H1 (cell line): ENCODE data around the gene BCAS3. TPM values are rescaled to one million over a fixed set of nuclear protein-coding genes. Genes with fewer than 3 reads are reported as not detected.

Source experiments
- CTCF ChIA-PET: fragments of 300-600 bp; sonication (Branson Sonifier 250); formaldehyde crosslinking; loops from one replicate; lab custom pipeline; 2021; ENCODE audit not compliant: partially characterized antibody; lab: Charles Lee
- POLR2A ChIA-PET: fragments of 300-600 bp; sonication (Branson Sonifier 250); formaldehyde crosslinking; loops from one replicate; lab custom pipeline; 2021; ENCODE audit warnings: inconsistent platforms; ENCODE audit not compliant: partially characterized antibody; lab: Charles Lee
- DNase-seq, 2 experiments: peaks; one replicate each; pipeline versions ENCODE4 v3.0.0 to v3.0.0-alpha.2; 2010 to 2022; ENCODE audit warnings: low spot score in 2 of 2, low read depth in 1 of 2, mixed read lengths in 1 of 2
- FAIRE-seq: peaks from 2 replicates; lab custom pipeline; 2011; peaks lifted over from hg19 to GRCh38; lab: Jason Lieb, UNC
- H2AFZ ChIP-seq: 2 replicates; pipeline ENCODE4 v1.8.1; 2012; ENCODE audit warnings: low read length, inconsistent platforms
- H2AK5ac ChIP-seq: 2 replicates; pipeline ENCODE4 v1.6.1; 2013; ENCODE audit warnings: low read depth, low read length
- H2BK120ac ChIP-seq: replicated peaks from 2 replicates; pipeline ENCODE3; 2013; ENCODE audit warnings: low read depth, low read length, inconsistent platforms
- H2BK12ac ChIP-seq: 2 replicates; pipeline ENCODE4 v1.6.1; 2013; ENCODE audit warnings: low read depth, low read length
- H2BK15ac ChIP-seq: 2 replicates; pipeline ENCODE4 v1.6.1; 2013; ENCODE audit warnings: low read length
- H2BK20ac ChIP-seq: 2 replicates; pipeline ENCODE4 v1.6.1; 2013; ENCODE audit warnings: low read length
- H2BK5ac ChIP-seq: 2 replicates; pipeline ENCODE4 v1.6.1; 2013; ENCODE audit warnings: low read depth, low read length
- H3K14ac ChIP-seq: 2 replicates; pipeline ENCODE4 v1.6.1; 2013; ENCODE audit warnings: inconsistent platforms; ENCODE audit not compliant: insufficient read length
- H3K18ac ChIP-seq: 2 replicates; pipeline ENCODE4 v1.6.1; 2013; ENCODE audit warnings: low read length; ENCODE audit errors: extremely low read depth
- H3K23ac ChIP-seq: 2 replicates; pipeline ENCODE4 v1.6.1; 2013; ENCODE audit warnings: inconsistent platforms; ENCODE audit not compliant: insufficient read length
- H3K23me2 ChIP-seq: 2 replicates; pipeline ENCODE4 v1.6.1; 2013; ENCODE audit warnings: low read depth, low read length
- H3K27ac ChIP-seq: 2 replicates; pipeline ENCODE4 v1.6.1; 2011; ENCODE audit warnings: low read depth, low read length, inconsistent platforms
- H3K27me3 ChIP-seq, 4 experiments: replicated peaks in 1 of 4; 1 replicate in 1 of 4; 2 replicates in 3 of 4; pipeline versions ENCODE4 v1.6.1 to v1.8.1; 2011 to 2013; ENCODE audit warnings: low read length in 3 of 4, mild to moderate bottlenecking in 3 of 4, inconsistent platforms in 2 of 4, mixed read lengths in 2 of 4, moderate library complexity in 1 of 4; ENCODE audit not compliant: control insufficient read depth in 3 of 4, insufficient read depth in 3 of 4; ENCODE audit errors: extremely low read depth in 1 of 4
- H3K36me3 ChIP-seq, 4 experiments: 2 replicates each; pipeline versions ENCODE4 v1.6.1 to v1.8.1; 2011 to 2013; ENCODE audit warnings: mild to moderate bottlenecking in 4 of 4, low read length in 3 of 4, moderate library complexity in 2 of 4, control low read depth in 1 of 4, inconsistent platforms in 1 of 4; ENCODE audit not compliant: insufficient read depth in 4 of 4, control insufficient read depth in 2 of 4
- H3K4ac ChIP-seq: replicated peaks from 2 replicates; pipeline ENCODE3; 2013; ENCODE audit warnings: low read length, low read depth, mixed read lengths, inconsistent platforms; ENCODE audit not compliant: insufficient read length
- H3K4me1 ChIP-seq, 4 experiments: replicated peaks in 1 of 4; 1 replicate in 1 of 4; 2 replicates in 3 of 4; pipeline versions ENCODE4 v1.6.1 to v1.8.1; 2011 to 2013; ENCODE audit warnings: low read length in 3 of 4, inconsistent platforms in 2 of 4, mixed read lengths in 1 of 4; ENCODE audit not compliant: insufficient read depth in 4 of 4, control insufficient read depth in 3 of 4
- H3K4me2 ChIP-seq, 2 experiments: 2 replicates each; pipeline versions ENCODE4 v1.6.1 to v1.8.1; 2011 to 2013; ENCODE audit warnings: low read depth in 2 of 2, low read length in 2 of 2, control low read depth in 1 of 2, inconsistent platforms in 1 of 2, mild to moderate bottlenecking in 1 of 2; ENCODE audit not compliant: insufficient read depth in 1 of 2
- H3K4me3 ChIP-seq, 4 experiments: fragments of 200-600, 300-600 bp in 1 of 4; sonication (generic), shearing (Covaris generic), sonication (Bioruptor Twin) in 1 of 4; 2 replicates each; pipeline versions ENCODE4 v1.5.1 to v1.8.1; 2011 to 2016; ENCODE audit warnings: low read length in 4 of 4, low read depth in 3 of 4, control low read depth in 2 of 4, inconsistent platforms in 2 of 4, mild to moderate bottlenecking in 2 of 4, mixed read lengths in 1 of 4, moderate library complexity in 1 of 4; ENCODE audit not compliant: insufficient read depth in 2 of 4; ENCODE audit errors: extremely low read depth in 1 of 4
- H3K56ac ChIP-seq: replicated peaks from 2 replicates; pipeline ENCODE3; 2013; ENCODE audit warnings: low read depth, mild to moderate bottlenecking, mixed read lengths, low read length, inconsistent platforms; ENCODE audit not compliant: insufficient read length
- H3K79me1 ChIP-seq: 2 replicates; pipeline ENCODE4 v1.6.1; 2013; ENCODE audit warnings: low read depth, low read length, control low read depth
- H3K79me2 ChIP-seq, 2 experiments: 2 replicates each; pipeline versions ENCODE4 v1.6.1 to v1.8.1; 2012 to 2013; ENCODE audit warnings: low read length in 2 of 2, mild to moderate bottlenecking in 2 of 2, inconsistent platforms in 1 of 2; ENCODE audit not compliant: insufficient read depth in 2 of 2, control insufficient read depth in 1 of 2
- H3K9ac ChIP-seq, 4 experiments: replicated peaks in 1 of 4; 1 replicate in 1 of 4; 2 replicates in 3 of 4; pipeline versions ENCODE4 v1.6.1 to v1.8.1; 2011 to 2013; ENCODE audit warnings: low read depth in 3 of 4, low read length in 3 of 4, control low read depth in 2 of 4, mild to moderate bottlenecking in 2 of 4, moderate library complexity in 2 of 4, inconsistent platforms in 1 of 4; ENCODE audit errors: extremely low read depth in 1 of 4
- H3K9me3 ChIP-seq, 2 experiments: 2 replicates each; pipeline versions ENCODE4 v1.6.1 to v1.8.1; 2012 to 2013; ENCODE audit warnings: mild to moderate bottlenecking in 2 of 2, moderate library complexity in 2 of 2, control low read depth in 1 of 2, inconsistent platforms in 1 of 2, low read depth in 1 of 2, low read length in 1 of 2, mixed read lengths in 1 of 2; ENCODE audit not compliant: insufficient read depth in 2 of 2
- H4K20me1 ChIP-seq, 2 experiments: replicated peaks in 1 of 2; 2 replicates each; pipeline versions ENCODE3 to v1.8.1; 2011 to 2013; ENCODE audit warnings: inconsistent platforms in 2 of 2, low read length in 2 of 2, mild to moderate bottlenecking in 1 of 2; ENCODE audit not compliant: insufficient read depth in 2 of 2, control insufficient read depth in 1 of 2
- H4K5ac ChIP-seq: 2 replicates; pipeline ENCODE4 v1.6.1; 2013; ENCODE audit warnings: low read length, low read depth, mixed read lengths, inconsistent platforms; ENCODE audit not compliant: insufficient read length
- H4K8ac ChIP-seq: 2 replicates; pipeline ENCODE4 v1.8.0; 2013; ENCODE audit warnings: mild to moderate bottlenecking, moderate library complexity, low read length, inconsistent platforms; ENCODE audit not compliant: insufficient read depth; ENCODE audit errors: extremely low read depth
- H4K91ac ChIP-seq: replicated peaks from 2 replicates; pipeline ENCODE3; 2013; ENCODE audit warnings: low read length, mixed read lengths, inconsistent platforms; ENCODE audit not compliant: insufficient read length
- RXRA ChIP-seq: IDR thresholded peaks from 2 replicates; pipeline ENCODE4 v1.6.1; 2011; ENCODE audit warnings: low read depth, mild to moderate bottlenecking, low read length, moderate library complexity; ENCODE audit not compliant: insufficient read depth
- WGBS, 2 experiments: shearing (Covaris generic) in 1 of 2; methylation state at CpG; one replicate each; pipeline versions ENCODE4 v1.1.6 to v1.1.7; 2013 to 2015; ENCODE audit warnings: low lambda C conversion rate in 2 of 2, mixed read lengths in 2 of 2, inconsistent platforms in 1 of 2, low coverage in 1 of 2, missing lambda C conversion rate in 1 of 2; ENCODE audit not compliant: insufficient replicate concordance in 2 of 2, insufficient coverage in 1 of 2, insufficient read length in 1 of 2; ENCODE audit errors: extremely low coverage in 1 of 2, missing lambda C conversion rate in 1 of 2; 5-methylcytosine and 5-hydroxymethylcytosine counted together
- polyA plus RNA-seq, 7 experiments: library from polyadenylated mRNA; depleted of rRNA in 3 of 7; stranded (reverse) in 5 of 7; unstranded in 2 of 7; fragments of >200 nt in 5 of 7; fragments of 200-250 nt in 2 of 7; gene quantifications; 1 replicate in 5 of 7; 2 replicates in 1 of 7; 4 replicates in 1 of 7; pipeline versions ENCODE4 v1.2.1 to v1.2.3, GENCODE V29; 2011 to 2013; ENCODE audit warnings: missing spikeins in 2 of 7, mixed read lengths in 2 of 7
- total RNA-seq: library from RNA; stranded (reverse); fragmentation: NEBNext Ultra II Directional; extraction: Animal tissue kit (Norgen Biotek cat#: 25700); gene quantifications from 2 replicates; pipeline ENCODE4 v1.2.1, GENCODE V29; 2021

The BCAS3 gene
- total and polyA plus RNA-seq, 2 of the 8 experiments (the other 6 are each of a cell fraction or from before 2014, with no cell fraction given), result 9.9 to 13.3 TPM

DNA sequence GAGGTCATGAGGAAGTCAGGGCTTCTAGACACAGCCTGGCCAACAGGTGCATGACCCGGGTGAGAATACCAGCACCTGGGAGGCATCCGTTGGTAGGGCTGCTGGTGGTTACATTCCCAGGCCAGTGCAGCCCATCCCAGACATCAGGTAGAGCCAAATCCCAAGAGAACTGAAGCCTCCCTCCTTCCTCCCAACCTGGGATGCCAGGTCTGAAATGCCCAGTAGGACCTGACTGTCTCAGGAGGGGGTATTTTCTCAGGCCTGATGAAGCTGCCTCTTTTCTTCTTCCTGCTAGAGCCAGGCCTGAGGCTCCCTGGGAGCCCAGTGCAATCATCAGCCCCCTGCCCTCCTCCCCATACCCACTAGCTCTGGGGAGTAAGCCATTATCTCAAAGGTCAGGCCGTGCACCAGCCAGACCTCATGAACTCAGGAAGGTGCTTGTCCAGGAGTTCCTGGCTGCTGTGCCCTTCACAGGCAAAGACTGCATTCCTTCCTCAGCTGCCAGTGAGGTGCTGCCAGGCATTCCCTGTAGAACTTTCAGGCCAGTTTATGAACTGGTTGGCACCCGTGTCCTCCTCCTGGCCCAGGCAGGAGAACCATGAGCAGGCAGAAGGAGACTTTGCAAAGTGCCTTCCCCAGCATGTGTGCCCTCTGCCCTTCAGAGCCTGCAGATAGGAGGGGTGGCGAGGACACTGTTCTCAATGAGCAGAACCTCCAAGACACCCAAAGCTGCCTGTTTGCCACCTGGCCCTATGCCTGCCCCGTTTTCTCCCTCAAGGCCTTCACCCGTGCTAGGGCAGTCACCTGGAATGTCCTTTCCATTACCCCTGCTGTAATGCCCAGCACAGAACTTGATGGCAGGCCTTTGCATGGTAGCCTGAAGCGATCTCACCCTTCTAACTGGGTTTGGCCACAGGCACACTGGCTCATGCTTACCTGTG, 729.6 kb downstream of the BCAS3 start:
- Histone ChIP-seq H3K79me2 (no peaks in the 10 kb centered on the region), H3K23me2 (peaks cover 10% of the 10 kb centered on the region; the same call in 1 of the 2 replicates), H3K27ac (no peak overlapping the region), H3K14ac (no peak overlapping the region), H2AK5ac (peak overlapping the region; percentile 42; the same call in 1 of the 2 replicates), H4K8ac (no peak overlapping the region), H3K79me1 (no peaks in the 10 kb centered on the region), H3K27me3 (peaks cover 93 to 100% (median 99%) of the 10 kb centered on the region in 4 experiments), H3K9ac (no peak overlapping the region), H3K23ac (no peak overlapping the region), H3K4me2 (no peak overlapping the region), H3K56ac (no peak overlapping the region), H3K4me3 (no peak overlapping the region)
- FAIRE-seq (no peak), DNase-seq (no peak)
- POLR2A ChIA-PET, result interaction anchor here (2.3 kb wide), 1 partner anchor 9 kb away, joined by 8 read pairs; no protein-coding TSS in a partner anchor
- TF ChIP-seq RXRA, result no peak
- TF ChIP-seq, all 59 proteins: peak for 0
- Histone ChIP-seq H3K4me1 (peaks cover 0 to 38% (median 31%) of the 10 kb centered on the region in 4 experiments; a peak in 6 of 7 replicates), H4K5ac (no peak overlapping the region), H2BK15ac (0 out of 2 replicates have a peak overlapping the region, but pooled peaks have one; percentile 40), H3K9me3 (no peaks in the 10 kb centered on the region; a peak in 1 of 4 replicates), H3K4ac (no peak overlapping the region), H3K18ac (no peak overlapping the region), H4K91ac (no peak overlapping the region), H2BK20ac (no peak overlapping the region), H2AFZ (no peak overlapping the region), H2BK12ac (no peak overlapping the region), H2BK120ac (no peak overlapping the region), H3K36me3 (peaks cover 0 to 15% (median 0%) of the 10 kb centered on the region in 4 experiments; a peak in 1 of 8 replicates), H4K20me1 (peaks cover 29 to 36% of the 10 kb centered on the region in 2 experiments), H2BK5ac (no peak overlapping the region)
- 38% methylated on average over 8 of the region's 8 CpGs; no CpG with 5 or more reads in 1 of the 2 experiments for WGBS, 2 experiments
- CTCF ChIA-PET, result interaction anchor here (0.9 to 8.8 kb wide), 7 partner anchors 13 to 436 kb away, joined by 3 to 108 read pairs (median 4); no protein-coding TSS in a partner anchor
